Large intestine (tissue), 3 donors: Measurements from ENCODE around the gene ZBTB43. TPM values are rescaled to one million over a fixed set of nuclear protein-coding genes. Genes with fewer than 3 reads are reported as not detected.

Source experiments
- DNase-seq, 2 donors: peaks; one replicate each; pipeline versions ENCODE4 v3.0.0 to v3.0.0-alpha.2; 2013
- H3K27ac ChIP-seq: one replicate; pipeline ENCODE4 v1.5.1; 2013; ENCODE audit warnings: low read length
- H3K27me3 ChIP-seq: 2 replicates; pipeline ENCODE4 v1.6.1; 2013; ENCODE audit warnings: low read length; ENCODE audit not compliant: control insufficient read depth, insufficient read depth
- H3K36me3 ChIP-seq: 2 replicates; pipeline ENCODE4 v1.6.1; 2013; ENCODE audit warnings: low read length; ENCODE audit not compliant: control insufficient read depth, insufficient read depth
- H3K4me1 ChIP-seq: one replicate; pipeline ENCODE4 v1.6.1; 2013; ENCODE audit warnings: low read length; ENCODE audit not compliant: control insufficient read depth, insufficient read depth
- H3K4me3 ChIP-seq: one replicate; pipeline ENCODE4 v1.5.1; 2013; ENCODE audit warnings: low read length
- H3K9me3 ChIP-seq: one replicate; pipeline ENCODE4 v1.6.1; 2013; ENCODE audit warnings: mild to moderate bottlenecking, low read depth, low read length, moderate library complexity; ENCODE audit not compliant: control insufficient read depth
- WGBS: methylation state at CpG from one replicate; pipeline ENCODE4 v1.1.5; 2013; ENCODE audit warnings: low lambda C conversion rate; ENCODE audit not compliant: insufficient coverage; 5-methylcytosine and 5-hydroxymethylcytosine counted together
- polyA plus RNA-seq: library from polyadenylated mRNA; unstranded; fragments of 120-200 nt; gene quantifications from one replicate; pipeline ENCODE4 v1.2.1, GENCODE V29; 2013

The ZBTB43 gene
- polyA plus RNA-seq, 1 donor: 11.7 TPM

DNA sequence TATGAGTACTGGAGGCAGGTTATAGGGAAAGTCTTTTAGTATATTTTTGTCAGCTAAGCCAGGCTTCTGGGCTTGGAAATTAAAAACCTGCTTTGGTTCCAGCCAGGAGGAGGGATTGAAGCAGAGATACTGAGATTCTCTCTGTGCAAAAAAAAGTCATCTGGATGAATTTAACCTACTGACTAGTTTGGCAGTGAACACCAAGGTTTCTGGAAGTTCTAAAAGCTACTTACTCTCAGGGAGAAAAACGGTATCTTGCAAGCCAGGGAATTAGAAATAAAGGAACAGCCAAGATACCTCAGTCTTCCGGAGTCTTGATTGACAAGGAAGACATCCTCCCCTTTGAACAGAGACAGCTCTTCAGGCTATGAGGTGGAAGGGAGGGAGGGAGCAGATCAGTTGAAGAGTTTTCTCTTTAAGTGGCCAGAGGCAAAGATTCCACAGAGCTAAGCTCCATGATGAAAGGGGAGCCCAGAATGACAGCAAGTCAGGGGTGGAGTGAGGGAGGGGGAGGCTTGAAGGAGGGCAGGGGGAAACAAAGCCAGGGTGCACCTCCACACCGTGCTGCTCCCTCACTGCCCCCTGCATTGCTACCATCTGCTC, 47.3 kb downstream of the ZBTB43 start:
- DNase-seq: no peak
- H3K4me1 ChIP-seq: no peaks in the 10 kb centered on the region
- no peaks in the 10 kb centered on the region for H3K9me3 ChIP-seq
- H3K36me3 ChIP-seq: no peaks in the 10 kb centered on the region
- no CpG with 5 or more reads among the region's 3 CpGs for WGBS
- H3K27ac ChIP-seq: no peak overlapping the region
- no peak overlapping the region for H3K4me3 ChIP-seq
- H3K27me3 ChIP-seq: peaks cover 20% of the 10 kb centered on the region

DNA sequence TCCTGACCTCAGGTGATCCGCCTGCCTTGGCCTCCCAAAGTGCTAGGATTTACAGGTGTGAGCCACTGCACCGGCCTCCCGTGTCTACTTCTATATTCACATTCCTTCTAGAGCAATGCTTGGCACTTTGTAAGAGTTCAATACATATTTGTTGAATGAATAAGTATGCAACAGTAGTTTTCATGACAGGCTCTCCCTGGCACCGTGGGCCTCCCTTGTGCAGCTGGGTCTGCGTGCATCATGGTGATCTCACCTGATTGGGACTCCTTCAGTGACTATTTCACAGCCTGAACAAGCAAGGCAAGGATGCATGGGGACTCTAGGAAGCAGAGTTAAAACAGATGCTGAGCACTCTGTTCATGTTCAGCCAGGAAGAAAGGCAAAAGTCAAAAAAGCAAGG, 48.8 kb downstream of the ZBTB43 start:
- Histone ChIP-seq H3K27me3 (peaks cover 20% of the 10 kb centered on the region), H3K36me3 (no peaks in the 10 kb centered on the region), H3K9me3 (no peaks in the 10 kb centered on the region), H3K4me1 (no peaks in the 10 kb centered on the region), H3K27ac (no peak overlapping the region), H3K4me3 (no peak overlapping the region)
- DNase-seq: no peak
- WGBS: no CpG with 5 or more reads among the region's 5 CpGs

DNA sequence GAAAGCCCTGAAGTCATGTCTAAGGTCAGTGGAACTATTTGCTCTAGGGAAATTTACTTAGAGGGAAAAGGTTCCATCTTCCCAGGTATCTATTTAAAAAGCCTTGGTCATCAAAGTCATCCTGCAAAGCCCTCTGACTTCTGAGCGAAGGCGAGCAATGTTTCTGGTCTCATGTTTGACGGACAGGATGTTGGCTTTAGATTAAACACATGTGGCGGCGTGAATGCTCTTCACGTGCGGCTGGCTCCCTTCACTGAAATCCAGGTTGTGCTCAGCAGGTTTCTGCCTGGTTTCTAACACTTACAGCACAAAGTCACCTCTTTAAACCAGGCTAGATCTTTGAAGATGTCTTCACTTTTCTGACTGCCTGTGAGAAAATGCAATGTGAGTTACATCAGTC, 49.9 kb downstream of the ZBTB43 start:
- Histone ChIP-seq H3K4me3 (no peak overlapping the region), H3K27me3 (peaks cover 20% of the 10 kb centered on the region), H3K36me3 (no peaks in the 10 kb centered on the region), H3K27ac (no peak overlapping the region), H3K4me1 (peaks cover 2% of the 10 kb centered on the region), H3K9me3 (no peaks in the 10 kb centered on the region)
- no CpG with 5 or more reads among the region's 7 CpGs for WGBS
- DNase-seq: no peak

DNA sequence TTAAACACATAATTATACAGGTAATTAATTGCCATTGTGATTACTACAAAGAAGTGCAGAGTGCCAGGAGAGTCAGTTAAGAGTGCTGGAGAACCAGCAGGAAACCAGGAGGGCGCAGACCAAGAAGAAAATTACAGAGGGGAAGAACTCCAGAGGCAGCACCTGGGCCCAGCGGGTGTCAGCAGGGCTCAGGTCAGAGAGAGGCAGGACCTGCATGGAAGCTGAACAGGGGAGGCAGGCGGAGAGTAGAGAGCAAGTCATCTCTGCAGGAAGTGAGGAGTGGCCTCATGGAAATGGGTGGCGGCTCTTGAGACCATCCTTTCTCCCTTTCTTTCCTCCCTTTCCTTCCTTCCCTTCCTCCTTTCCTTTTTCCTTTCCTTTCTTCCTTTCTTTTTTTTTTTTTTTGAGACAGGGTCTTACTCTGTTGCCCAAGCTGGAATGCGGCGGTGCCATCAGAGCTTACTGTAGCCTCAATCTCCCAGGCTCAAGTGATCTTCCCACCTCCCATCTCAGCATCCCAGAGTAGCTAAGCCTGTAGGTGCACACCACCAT, 51.6 kb downstream of the ZBTB43 start:
- DNase-seq: no peak
- Histone ChIP-seq H3K36me3 (no peaks in the 10 kb centered on the region), H3K4me3 (no peak overlapping the region), H3K4me1 (peaks cover 4% of the 10 kb centered on the region), H3K27ac (no peak overlapping the region), H3K9me3 (no peaks in the 10 kb centered on the region), H3K27me3 (peaks cover 20% of the 10 kb centered on the region)
- 80% methylated on average over 1 of the region's 6 CpGs for whole genome bisulfite sequencing

DNA sequence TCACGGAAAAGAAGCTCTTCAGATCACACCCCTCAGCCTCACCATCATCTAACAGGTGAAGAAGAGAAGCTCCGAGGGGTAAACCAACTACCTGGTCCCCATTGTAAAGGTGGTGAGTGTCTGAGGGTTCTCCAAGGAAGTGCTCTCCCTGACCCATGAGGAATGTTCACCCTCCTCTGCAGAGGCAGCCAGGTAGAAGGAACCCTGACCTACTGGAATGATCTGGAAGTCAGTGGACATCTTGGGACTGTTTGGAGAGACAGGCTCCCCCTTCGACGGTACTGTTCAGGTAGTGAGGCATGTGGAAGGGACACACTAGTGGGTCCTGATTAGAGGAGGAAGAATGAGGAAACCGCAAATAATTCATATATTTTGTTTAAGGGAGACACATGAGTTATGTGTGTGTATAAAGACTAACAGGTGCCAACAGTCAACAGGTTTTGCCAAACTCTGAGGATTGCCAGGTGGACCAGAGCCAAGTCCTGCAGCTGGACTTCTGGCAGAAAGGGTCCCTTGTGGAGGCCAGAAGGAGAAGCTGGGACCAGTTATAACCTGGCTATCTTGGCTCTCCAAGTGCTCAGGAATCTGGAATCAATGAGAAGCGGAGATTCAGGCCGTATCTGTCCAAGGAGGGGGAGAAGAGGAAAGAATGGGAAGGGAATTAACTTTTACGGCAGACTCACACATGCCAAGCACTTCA, 52.6 kb downstream of the ZBTB43 start:
- Histone ChIP-seq H3K36me3 (no peaks in the 10 kb centered on the region), H3K27ac (no peak overlapping the region), H3K4me3 (no peak overlapping the region), H3K27me3 (peaks cover 18% of the 10 kb centered on the region), H3K4me1 (peaks cover 6% of the 10 kb centered on the region), H3K9me3 (no peaks in the 10 kb centered on the region)
- no peak for DNase-seq
- WGBS: no CpG with 5 or more reads among the region's 8 CpGs

DNA sequence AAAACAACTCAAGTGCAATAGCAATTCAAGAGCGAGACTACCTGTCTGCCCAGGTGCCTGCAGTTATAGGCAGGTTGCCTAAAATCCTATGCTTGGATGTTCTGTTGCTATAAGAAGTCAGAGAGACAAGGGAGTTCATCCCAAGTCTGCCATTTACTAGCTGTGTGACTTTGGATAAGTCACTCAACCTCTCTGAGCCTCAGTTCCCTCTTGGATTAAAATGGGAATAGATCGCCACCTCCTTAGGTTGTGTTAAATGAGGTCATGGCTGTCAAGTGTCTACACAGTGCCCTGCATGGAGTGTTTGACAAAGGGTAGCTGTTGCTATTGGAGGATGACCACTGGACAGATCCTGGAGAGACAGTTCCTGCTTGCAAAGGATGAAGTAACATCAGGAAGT, 54.3 kb downstream of the ZBTB43 start:
- peaks cover 12% of the 10 kb centered on the region for H3K27me3 ChIP-seq
- no peak overlapping the region for H3K4me3 ChIP-seq
- H3K9me3 ChIP-seq: no peaks in the 10 kb centered on the region
- peaks cover 16% of the 10 kb centered on the region for H3K4me1 ChIP-seq
- no peak overlapping the region for H3K27ac ChIP-seq
- no CpG with 5 or more reads among the region's 2 CpGs for WGBS
- H3K36me3 ChIP-seq: peaks cover 4% of the 10 kb centered on the region
- no peak for DNase-seq

DNA sequence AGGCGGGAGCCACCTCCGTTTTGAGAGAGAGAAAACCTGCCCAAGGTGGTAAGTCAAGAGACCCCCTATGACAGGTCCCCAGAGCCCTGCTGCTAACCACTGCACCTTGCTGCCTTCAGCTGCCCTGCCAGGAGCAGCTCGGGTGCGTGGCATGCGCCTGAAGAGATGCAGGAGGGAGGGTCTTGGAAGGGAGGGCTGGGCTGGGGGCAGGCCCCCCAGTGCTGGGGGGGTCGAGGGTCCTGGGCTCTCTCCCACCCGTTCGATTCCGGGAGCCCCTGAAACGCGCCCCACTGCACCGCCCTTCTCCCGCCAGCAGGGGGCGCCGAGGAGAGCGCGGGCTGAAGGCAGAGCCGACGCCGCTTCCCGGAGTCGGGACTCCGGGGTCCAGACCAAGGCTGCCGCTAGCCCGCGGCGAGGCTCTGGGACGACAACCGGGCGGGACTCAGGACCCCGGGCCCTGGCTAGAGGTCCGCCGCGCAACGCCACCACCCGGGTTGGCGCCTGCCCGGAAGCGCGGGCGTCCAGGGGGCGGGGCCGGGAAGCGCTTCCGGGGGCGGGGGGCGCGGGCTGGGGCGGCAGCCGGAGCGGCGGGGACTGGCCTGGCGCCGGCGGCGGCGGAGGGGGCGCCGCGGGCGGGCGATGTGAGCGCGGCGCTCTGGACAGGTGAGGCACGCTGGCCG, 55.4 kb downstream of the ZBTB43 start, which contains the start of gene ZBTB34:
Gene ZBTB34 (plus strand): TSS at position 563 of the 680 bp plus-strand sequence. CDS start 18,761 bp downstream, outside the sequence.
- Histone ChIP-seq H3K27ac (peak within 1 kb of the TSS; percentile 86), H3K4me3 (peak within 1 kb of the TSS; percentile 81), H3K4me1 (peaks cover 16% of the 10 kb centered on the region), H3K9me3 (no peaks in the 10 kb centered on the region), H3K36me3 (peaks cover 13% of the 10 kb centered on the region), H3K27me3 (peaks cover 7% of the 10 kb centered on the region)
- no CpG with 5 or more reads among the region's 67 CpGs for WGBS
- DNase-seq: peak; percentile 47 to 72

DNA sequence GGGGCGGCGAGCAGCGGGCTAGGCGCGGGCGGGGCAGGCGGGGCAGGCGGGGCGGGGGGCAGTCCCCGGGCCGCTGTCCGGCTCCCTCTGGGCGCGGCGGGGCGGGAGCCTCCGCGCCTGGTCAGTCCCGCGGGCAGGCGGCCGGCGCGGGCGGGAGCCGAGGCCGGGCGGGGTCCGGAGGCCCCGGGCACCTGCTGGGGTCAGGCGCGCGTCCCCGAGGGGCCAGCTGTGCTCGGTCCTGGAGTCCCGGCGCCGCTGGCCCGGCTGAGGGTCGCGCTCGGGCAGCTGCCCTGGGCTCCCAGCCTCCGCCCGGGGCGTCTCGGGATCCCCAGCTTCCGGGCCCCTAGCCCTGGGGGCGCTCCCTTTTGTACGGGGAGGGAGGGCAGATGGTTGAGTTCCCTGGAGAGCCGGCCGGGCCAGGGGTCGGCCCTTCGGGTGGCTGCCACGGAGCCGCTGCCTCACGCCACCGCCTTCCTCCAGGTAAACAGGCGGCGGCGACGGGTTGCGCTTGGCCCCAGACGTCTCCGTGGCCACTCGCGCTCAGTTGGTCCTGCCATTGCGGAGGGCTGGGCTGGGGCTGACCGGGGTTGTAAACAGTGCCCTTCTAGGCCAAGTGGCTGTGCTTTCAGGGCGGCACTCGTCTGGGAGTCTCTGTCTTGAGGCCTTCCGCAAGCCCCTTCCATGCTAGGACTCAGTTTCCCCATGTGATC, 56.1 kb downstream of the ZBTB43 start:
- Histone ChIP-seq H3K4me1 (peaks cover 16% of the 10 kb centered on the region), H3K27me3 (peaks cover 4% of the 10 kb centered on the region), H3K36me3 (peaks cover 17% of the 10 kb centered on the region), H3K9me3 (no peaks in the 10 kb centered on the region), H3K4me3 (peak overlapping the region; percentile 81), H3K27ac (peak overlapping the region; percentile 86)
- DNase-seq: peak in 1 of 2 donors; percentile 50
- no CpG with 5 or more reads among the region's 71 CpGs for WGBS

DNA sequence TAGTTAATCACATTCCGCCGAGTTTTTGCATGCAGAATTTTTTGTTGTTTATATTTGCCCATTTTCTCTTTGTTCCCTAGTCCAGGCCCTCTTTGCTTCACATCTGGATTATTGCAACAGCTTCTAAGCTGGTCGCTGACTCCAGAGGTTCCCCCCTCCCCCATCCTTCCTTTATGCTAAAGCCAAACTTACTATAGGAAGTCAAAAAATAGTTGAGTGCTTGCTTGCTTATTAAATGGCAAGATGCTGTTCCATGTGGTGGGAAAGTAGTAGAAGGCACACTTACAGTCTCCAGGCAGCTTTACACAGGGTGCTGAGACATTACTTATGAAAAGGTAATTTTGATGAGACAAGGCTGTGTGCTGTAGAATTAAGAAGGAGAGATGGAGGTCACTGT, 56.9 kb downstream of the ZBTB43 start:
- DNase-seq: peak in 1 of 2 donors; percentile 24
- Histone ChIP-seq H3K4me3 (peak overlapping the region; percentile 81), H3K36me3 (peaks cover 22% of the 10 kb centered on the region), H3K27me3 (peaks cover 2% of the 10 kb centered on the region), H3K9me3 (no peaks in the 10 kb centered on the region), H3K4me1 (peaks cover 16% of the 10 kb centered on the region), H3K27ac (peak overlapping the region; percentile 86)
- 43% methylated on average over 2 of the region's 3 CpGs for WGBS
